HG02759 (cell line): ENCODE measurements around the gene TICRR.

ENCODE experiments used
- ATAC-seq: cut with Tn5 transposase; IDR thresholded peaks from one replicate; pipeline ENCODE4 v1.9.1; 2021; ENCODE audit warnings: mild to moderate bottlenecking, moderate library complexity; ENCODE audit not compliant: unreplicated experiment

The TICRR gene

DNA sequence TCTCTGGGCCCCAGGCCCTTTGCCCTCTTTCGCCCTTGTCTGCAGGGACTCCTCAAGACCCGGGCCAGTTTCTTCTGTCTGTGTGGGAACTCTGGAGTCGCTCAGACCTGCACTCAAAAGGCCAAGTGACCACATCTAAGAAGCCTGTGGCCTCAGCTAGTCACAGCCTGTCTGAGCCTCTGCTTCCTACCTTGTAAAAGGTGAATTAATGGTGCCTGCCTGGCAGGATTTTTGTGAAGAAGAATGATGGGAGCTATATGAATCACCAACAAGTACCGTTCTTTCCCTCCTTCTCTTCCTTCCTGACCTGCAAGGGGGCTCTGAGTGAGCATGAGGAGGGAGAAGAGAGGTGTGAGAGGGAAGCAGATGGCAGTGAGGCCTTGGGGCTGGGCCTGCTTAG, 96.4 kb downstream of the TICRR start:
- ATAC-seq: no peak

DNA sequence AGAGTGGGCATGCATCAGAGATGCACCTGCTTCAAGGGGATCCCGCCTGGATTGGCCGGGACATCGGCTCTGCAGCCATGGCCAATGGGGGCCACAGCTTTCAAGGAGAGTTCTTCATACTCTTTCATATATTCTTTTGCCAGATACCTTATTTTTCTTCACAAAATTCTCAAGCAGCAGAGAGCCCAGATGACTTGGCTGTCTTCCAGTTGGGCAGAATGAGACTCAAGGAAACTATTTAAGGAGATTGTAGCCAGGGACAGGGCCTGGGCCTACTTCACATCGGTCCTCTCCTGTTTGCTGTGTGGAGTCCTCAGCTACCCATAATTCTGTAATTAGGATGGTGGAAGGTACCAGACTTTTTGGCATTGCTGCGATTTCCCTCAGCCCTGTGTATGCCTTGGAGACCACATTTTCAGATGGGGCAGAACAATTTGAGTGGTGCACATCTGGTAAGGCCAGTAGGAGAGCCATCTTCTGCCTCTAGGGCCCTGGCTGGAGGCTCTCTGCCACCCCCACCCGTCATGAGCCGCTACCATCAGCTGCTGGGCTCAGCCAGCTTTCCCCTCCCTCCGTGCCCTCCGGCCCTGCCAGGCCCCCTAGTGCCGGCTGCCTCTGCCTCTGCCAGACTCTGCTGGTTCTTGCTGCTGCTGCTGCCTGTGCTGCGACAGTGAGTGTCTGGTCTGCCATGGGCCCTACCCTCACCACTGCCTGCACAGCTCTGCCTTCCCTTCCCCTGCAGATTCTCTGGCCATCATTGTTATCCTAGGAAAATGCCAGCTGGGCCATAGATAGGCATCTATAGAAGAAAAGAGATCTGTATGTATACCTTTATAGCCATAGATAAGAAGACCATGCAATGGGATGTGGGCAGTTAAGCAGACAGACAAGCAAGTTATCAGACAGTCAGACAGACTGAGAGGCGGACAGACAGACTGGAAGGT, 97.2 kb downstream of the TICRR start:
- no peak for ATAC-seq

DNA sequence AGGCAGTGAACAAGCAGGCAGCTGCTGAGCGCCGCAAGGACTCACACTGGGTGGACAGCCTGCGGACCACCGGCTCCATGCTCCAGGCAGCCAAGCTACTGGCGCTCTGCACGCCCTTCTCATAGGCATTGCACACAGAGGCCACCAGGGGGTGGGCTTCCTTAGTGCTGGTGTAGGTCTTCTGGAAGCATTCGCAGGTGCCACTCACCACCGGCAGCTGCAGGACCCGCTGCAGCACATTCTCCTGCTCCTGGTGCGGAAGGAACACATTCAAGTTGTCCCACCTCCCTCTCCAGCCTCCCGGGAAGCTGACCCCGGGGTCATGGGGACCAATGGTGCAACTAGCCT, 97.9 kb downstream of the TICRR start:
- no peak for ATAC-seq

DNA sequence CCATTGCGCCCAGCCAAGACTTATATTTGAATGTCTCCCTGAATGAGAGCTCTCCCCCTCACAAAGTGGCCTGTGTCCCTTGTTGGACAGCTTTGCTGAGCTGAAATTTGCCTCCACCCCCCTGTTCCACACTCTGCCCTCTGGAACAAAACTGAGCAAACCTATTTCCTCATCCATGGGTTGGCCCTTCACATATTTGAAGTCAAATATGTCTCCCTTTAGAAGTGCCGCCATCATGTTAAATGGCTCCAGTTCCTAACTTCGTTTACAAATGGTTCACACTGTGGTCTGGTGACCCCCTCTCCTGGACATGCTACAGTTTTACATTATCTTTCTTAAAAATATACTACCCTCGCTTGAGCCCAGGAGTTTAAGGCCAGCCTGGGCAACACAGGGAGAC, 99.3 kb downstream of the TICRR start:
- no peak for ATAC-seq

DNA sequence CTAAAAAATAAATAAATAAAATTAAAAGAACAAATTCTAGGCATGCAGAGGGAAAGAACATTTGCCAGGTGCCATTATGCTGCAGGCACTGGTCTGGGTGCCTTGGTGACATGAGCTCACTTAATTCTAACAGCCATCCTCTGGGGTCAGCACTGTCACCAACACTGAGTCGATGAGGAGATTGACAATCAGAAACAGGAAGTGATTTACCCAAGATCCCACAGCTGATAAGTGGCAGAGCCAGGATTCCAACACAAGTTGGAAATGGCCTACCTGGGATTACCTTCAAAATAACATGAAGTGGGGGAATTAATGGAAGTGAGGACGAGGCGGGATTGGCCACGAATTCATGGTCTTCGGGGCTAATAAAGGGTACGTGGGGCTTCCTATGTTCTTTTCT, 100.3 kb downstream of the TICRR start:
- no peak for ATAC-seq

DNA sequence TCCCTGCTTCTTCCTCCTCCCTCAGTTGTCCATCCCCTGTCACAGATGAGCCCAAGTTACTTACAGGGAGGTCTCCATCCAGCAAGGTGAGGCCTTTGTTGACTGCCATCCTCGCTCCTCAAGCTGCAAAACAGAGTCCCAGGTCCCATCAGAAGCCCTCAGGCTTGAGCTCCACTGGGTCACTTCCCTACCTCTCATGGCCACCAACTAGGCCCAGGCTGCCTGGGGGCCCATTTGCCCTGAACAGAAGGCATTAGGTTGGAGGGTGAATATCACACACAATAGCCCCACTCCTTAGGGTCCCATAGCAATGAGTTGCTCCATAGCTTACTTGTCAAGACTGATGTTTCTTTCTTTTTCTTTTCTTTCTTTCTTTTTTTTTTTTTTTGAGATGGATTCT, 102.1 kb downstream of the TICRR start:
- ATAC-seq: no peak
